GM23338 (cell line): ENCODE measurements around the gene RIMKLB. TPM values are rescaled to one million over a fixed set of nuclear protein-coding genes. Genes with fewer than 3 reads are reported as not detected.

Experiments
- ATAC-seq: fragments of 200-7000 bp; cut with Tn5 transposase; 3 replicates; pipeline ENCODE4 v1.9.1; 2020
- DNase-seq: peaks from one replicate; pipeline ENCODE4 v3.0.0-alpha.2; 2015; ENCODE audit warnings: low spot score
- H2AFZ ChIP-seq: fragments of 200-600 bp; sonication (generic); 2 replicates; pipeline ENCODE4 v1.8.0; 2016; ENCODE audit warnings: antibody characterized with exemption, mild to moderate bottlenecking, moderate library complexity
- H3F3A ChIP-seq: fragments of 200-600 bp; sonication (generic); replicated peaks from 2 replicates; pipeline ENCODE4 v1.8.0; 2017; ENCODE audit warnings: antibody characterized with exemption, mixed run types, low read depth
- H3K27ac ChIP-seq: fragments of 200-600 bp; sonication (generic); 2 replicates; pipeline ENCODE4 v1.6.1; 2016; ENCODE audit warnings: low read depth
- H3K27me3 ChIP-seq: fragments of 200-600 bp; sonication (generic); 2 replicates; pipeline ENCODE4 v1.8.0; 2016; ENCODE audit warnings: mild to moderate bottlenecking, mixed run types, moderate library complexity; ENCODE audit not compliant: insufficient read depth
- H3K36me3 ChIP-seq: fragments of 200-600 bp; sonication (generic); 2 replicates; pipeline ENCODE4 v1.8.0; 2016; ENCODE audit warnings: mild to moderate bottlenecking; ENCODE audit not compliant: insufficient read depth
- H3K4me1 ChIP-seq: fragments of 200-600 bp; sonication (generic); 2 replicates; pipeline ENCODE4 v1.8.0; 2016; ENCODE audit warnings: mild to moderate bottlenecking, moderate library complexity; ENCODE audit not compliant: insufficient read depth
- H3K4me2 ChIP-seq: fragments of 200-600 bp; sonication (generic); 2 replicates; pipeline ENCODE4 v1.7.1; 2017; ENCODE audit warnings: mixed run types
- H3K4me3 ChIP-seq: fragments of 200-600 bp; sonication (generic); 2 replicates; pipeline ENCODE4 v1.6.1; 2016; ENCODE audit warnings: mixed run types
- H3K79me2 ChIP-seq: fragments of 200-600 bp; sonication (generic); replicated peaks from 2 replicates; pipeline ENCODE4 v1.8.0; 2017; ENCODE audit warnings: mild to moderate bottlenecking; ENCODE audit not compliant: insufficient read depth
- H3K9me2 ChIP-seq: fragments of 200-600 bp; sonication (generic); 2 replicates; pipeline ENCODE4 v1.8.0; 2017; ENCODE audit not compliant: insufficient read depth
- H4K20me1 ChIP-seq: fragments of 200-600 bp; sonication (generic); replicated peaks from 2 replicates; pipeline ENCODE4 v1.8.0; 2017; ENCODE audit warnings: mild to moderate bottlenecking; ENCODE audit not compliant: insufficient read depth
- H3K27ac Mint-ChIP-seq: 2 replicates; pipeline ENCODE4 v1.8.0; 2020; ENCODE audit warnings: inconsistent platforms, mild to moderate bottlenecking, moderate library complexity, mixed read lengths
- H3K27me3 Mint-ChIP-seq: 3 replicates; pipeline ENCODE4 v1.8.0; 2022; ENCODE audit warnings: low read depth, mild to moderate bottlenecking, moderate library complexity, mixed read lengths, inconsistent platforms; ENCODE audit not compliant: insufficient read depth, poor library complexity
- H3K36me3 Mint-ChIP-seq: 3 replicates; pipeline ENCODE4 v1.8.0; 2021; ENCODE audit warnings: low read depth, mild to moderate bottlenecking, inconsistent platforms, moderate library complexity, mixed read lengths
- H3K4me1 Mint-ChIP-seq: 3 replicates; pipeline ENCODE4 v1.8.0; 2020; ENCODE audit warnings: mild to moderate bottlenecking, inconsistent platforms, mixed read lengths
- H3K4me3 Mint-ChIP-seq: 3 replicates; pipeline ENCODE4 v1.8.0; 2021; ENCODE audit warnings: moderate library complexity, mild to moderate bottlenecking, inconsistent platforms, mixed read lengths
- H3K9me3 Mint-ChIP-seq: 3 replicates; pipeline ENCODE4 v1.8.0; 2020; ENCODE audit warnings: moderate library complexity, mild to moderate bottlenecking, inconsistent platforms, mixed read lengths
- CREB1 ChIP-seq: fragments of 250-450 bp; sonication (Bioruptor Pico); IDR thresholded peaks from 2 replicates; pipeline ENCODE4 v1.5.0; 2020; ENCODE audit warnings: low read depth, mild to moderate bottlenecking, moderate library complexity
- ETS1 ChIP-seq: IDR thresholded peaks from 2 replicates; pipeline ENCODE4 v1.6.1; 2016; ENCODE audit warnings: antibody characterized with exemption
- EZH2 ChIP-seq: fragments of 200-600 bp; sonication (generic); IDR thresholded peaks from one replicate; pipeline ENCODE4 v1.8.0; 2017; ENCODE audit warnings: antibody characterized with exemption, mild to moderate bottlenecking, low read depth; ENCODE audit not compliant: unreplicated experiment
- EZH2phosphoT487 ChIP-seq: fragments of 200-600 bp; sonication (generic); IDR thresholded peaks from one replicate; pipeline ENCODE4 v1.8.1; 2018; ENCODE audit warnings: antibody characterized with exemption; ENCODE audit not compliant: unreplicated experiment
- JUNB ChIP-seq: IDR thresholded peaks from one replicate; pipeline ENCODE4 v1.6.1; 2016; ENCODE audit warnings: antibody characterized with exemption; ENCODE audit not compliant: unreplicated experiment
- NANOG ChIP-seq: IDR thresholded peaks from 2 replicates; pipeline ENCODE4 v1.6.1; 2016; ENCODE audit warnings: antibody characterized with exemption, borderline replicate concordance
- POLR2AphosphoS5 ChIP-seq: IDR thresholded peaks from 2 replicates; pipeline ENCODE4 v1.6.1; 2016; ENCODE audit warnings: antibody characterized with exemption, low read depth
- STAT1 ChIP-seq: IDR thresholded peaks from one replicate; pipeline ENCODE4 v1.6.1; 2016; ENCODE audit warnings: antibody characterized with exemption; ENCODE audit not compliant: unreplicated experiment
- ZNF114 ChIP-seq: fragments of 250-450 bp; sonication (Bioruptor Pico); IDR thresholded peaks from 2 replicates; pipeline ENCODE4 v1.5.0; 2020; ENCODE audit warnings: mild to moderate bottlenecking, moderate library complexity
- ZNF331 ChIP-seq: fragments of 250-450 bp; sonication (Bioruptor Pico); IDR thresholded peaks from 2 replicates; pipeline ENCODE4 v1.5.0; 2020; ENCODE audit warnings: low read depth, mild to moderate bottlenecking, moderate library complexity
- polyA plus RNA-seq: library from polyadenylated mRNA; unstranded; fragments of >200 nt; fragmentation: Nextera tagmentation; extraction: Ambion mirVana; gene quantifications from 2 replicates; pipeline ENCODE4 v1.2.1, GENCODE V29; 2016
- total RNA-seq: library from RNA; depleted of rRNA; stranded (reverse); fragments of >200 nt; shearing (Covaris generic); gene quantifications from 2 replicates; pipeline ENCODE4 v1.2.3, GENCODE V29; 2014
- TF ChIP-seq, protein P1 (sequence below), 2 experiments: fragments of 200-600 bp in 1 of 2; sonication (generic) in 1 of 2; conservative IDR thresholded peaks; 2 replicates each; pipeline versions ENCODE4 v1.5.1 to v1.6.1; 2016 to 2017; ENCODE audit warnings: antibody characterized with exemption in 2 of 2, low read depth in 2 of 2, mild to moderate bottlenecking in 2 of 2, moderate library complexity in 1 of 2
- TF ChIP-seq, protein P2 (sequence below): fragments of 250-450 bp; sonication (Bioruptor Pico); IDR thresholded peaks from 2 replicates; pipeline ENCODE4 v1.5.0; 2020; ENCODE audit warnings: mild to moderate bottlenecking, moderate library complexity

RIMKLB gene
- total and polyA plus RNA-seq, 2 experiments from 2014 or later, result 87.0 to 104 TPM

- H3K4me1 Mint-ChIP-seq, result peaks cover 50% of the 10 kb centered on the region
- peak; percentile 84 for ATAC-seq
- H2AFZ ChIP-seq, result no peak overlapping the region
Observed at GRCh38 chr12:8692573-8692972, 5.2 kb upstream of the RIMKLB start.

GRCh38 chr12:8695116-8695515, 2.7 kb upstream of the RIMKLB start:
- Histone ChIP-seq H3K27ac (no peak overlapping the region), H3K36me3 (no peaks in the 10 kb centered on the region), H4K20me1 (peaks cover 14% of the 10 kb centered on the region), H3K9me2 (no peaks in the 10 kb centered on the region), H3K79me2 (peaks cover 17% of the 10 kb centered on the region), H3K27me3 (no peaks in the 10 kb centered on the region), H2AFZ (no peak overlapping the region), H3K4me2 (no peak overlapping the region), H3F3A (no peaks in the 10 kb centered on the region), H3K4me1 (peaks cover 46% of the 10 kb centered on the region), H3K4me3 (no peak overlapping the region)
- no peak overlapping the region for H3K4me3 Mint-ChIP-seq
- H3K27me3 Mint-ChIP-seq, result peaks cover 11% of the 10 kb centered on the region
- peaks cover 3% of the 10 kb centered on the region; the same call in 2 of the 3 replicates for H3K36me3 Mint-ChIP-seq
- ATAC-seq (no peak), DNase-seq (no peak)
- H3K9me3 Mint-ChIP-seq, result no peaks in the 10 kb centered on the region
- H3K4me1 Mint-ChIP-seq, result peaks cover 47% of the 10 kb centered on the region
- H3K27ac Mint-ChIP-seq, result no peak overlapping the region
- TF ChIP-seq EZH2, result no peak
- TF ChIP-seq ZNF114, result no peak
- TF ChIP-seq, protein P1, sequence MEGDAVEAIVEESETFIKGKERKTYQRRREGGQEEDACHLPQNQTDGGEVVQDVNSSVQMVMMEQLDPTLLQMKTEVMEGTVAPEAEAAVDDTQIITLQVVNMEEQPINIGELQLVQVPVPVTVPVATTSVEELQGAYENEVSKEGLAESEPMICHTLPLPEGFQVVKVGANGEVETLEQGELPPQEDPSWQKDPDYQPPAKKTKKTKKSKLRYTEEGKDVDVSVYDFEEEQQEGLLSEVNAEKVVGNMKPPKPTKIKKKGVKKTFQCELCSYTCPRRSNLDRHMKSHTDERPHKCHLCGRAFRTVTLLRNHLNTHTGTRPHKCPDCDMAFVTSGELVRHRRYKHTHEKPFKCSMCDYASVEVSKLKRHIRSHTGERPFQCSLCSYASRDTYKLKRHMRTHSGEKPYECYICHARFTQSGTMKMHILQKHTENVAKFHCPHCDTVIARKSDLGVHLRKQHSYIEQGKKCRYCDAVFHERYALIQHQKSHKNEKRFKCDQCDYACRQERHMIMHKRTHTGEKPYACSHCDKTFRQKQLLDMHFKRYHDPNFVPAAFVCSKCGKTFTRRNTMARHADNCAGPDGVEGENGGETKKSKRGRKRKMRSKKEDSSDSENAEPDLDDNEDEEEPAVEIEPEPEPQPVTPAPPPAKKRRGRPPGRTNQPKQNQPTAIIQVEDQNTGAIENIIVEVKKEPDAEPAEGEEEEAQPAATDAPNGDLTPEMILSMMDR (conservative IDR thresholded peaks at IDR 0.05; ENCODE audit: low read depth in 2 of 2), result no peak
- no peak for TF ChIP-seq POLR2AphosphoS5
- no peak for TF ChIP-seq ZNF331
- no peak for TF ChIP-seq STAT1
- TF ChIP-seq NANOG, result no peak
- no peak for TF ChIP-seq EZH2phosphoT487
- no peak for TF ChIP-seq JUNB
- TF ChIP-seq, protein P2, sequence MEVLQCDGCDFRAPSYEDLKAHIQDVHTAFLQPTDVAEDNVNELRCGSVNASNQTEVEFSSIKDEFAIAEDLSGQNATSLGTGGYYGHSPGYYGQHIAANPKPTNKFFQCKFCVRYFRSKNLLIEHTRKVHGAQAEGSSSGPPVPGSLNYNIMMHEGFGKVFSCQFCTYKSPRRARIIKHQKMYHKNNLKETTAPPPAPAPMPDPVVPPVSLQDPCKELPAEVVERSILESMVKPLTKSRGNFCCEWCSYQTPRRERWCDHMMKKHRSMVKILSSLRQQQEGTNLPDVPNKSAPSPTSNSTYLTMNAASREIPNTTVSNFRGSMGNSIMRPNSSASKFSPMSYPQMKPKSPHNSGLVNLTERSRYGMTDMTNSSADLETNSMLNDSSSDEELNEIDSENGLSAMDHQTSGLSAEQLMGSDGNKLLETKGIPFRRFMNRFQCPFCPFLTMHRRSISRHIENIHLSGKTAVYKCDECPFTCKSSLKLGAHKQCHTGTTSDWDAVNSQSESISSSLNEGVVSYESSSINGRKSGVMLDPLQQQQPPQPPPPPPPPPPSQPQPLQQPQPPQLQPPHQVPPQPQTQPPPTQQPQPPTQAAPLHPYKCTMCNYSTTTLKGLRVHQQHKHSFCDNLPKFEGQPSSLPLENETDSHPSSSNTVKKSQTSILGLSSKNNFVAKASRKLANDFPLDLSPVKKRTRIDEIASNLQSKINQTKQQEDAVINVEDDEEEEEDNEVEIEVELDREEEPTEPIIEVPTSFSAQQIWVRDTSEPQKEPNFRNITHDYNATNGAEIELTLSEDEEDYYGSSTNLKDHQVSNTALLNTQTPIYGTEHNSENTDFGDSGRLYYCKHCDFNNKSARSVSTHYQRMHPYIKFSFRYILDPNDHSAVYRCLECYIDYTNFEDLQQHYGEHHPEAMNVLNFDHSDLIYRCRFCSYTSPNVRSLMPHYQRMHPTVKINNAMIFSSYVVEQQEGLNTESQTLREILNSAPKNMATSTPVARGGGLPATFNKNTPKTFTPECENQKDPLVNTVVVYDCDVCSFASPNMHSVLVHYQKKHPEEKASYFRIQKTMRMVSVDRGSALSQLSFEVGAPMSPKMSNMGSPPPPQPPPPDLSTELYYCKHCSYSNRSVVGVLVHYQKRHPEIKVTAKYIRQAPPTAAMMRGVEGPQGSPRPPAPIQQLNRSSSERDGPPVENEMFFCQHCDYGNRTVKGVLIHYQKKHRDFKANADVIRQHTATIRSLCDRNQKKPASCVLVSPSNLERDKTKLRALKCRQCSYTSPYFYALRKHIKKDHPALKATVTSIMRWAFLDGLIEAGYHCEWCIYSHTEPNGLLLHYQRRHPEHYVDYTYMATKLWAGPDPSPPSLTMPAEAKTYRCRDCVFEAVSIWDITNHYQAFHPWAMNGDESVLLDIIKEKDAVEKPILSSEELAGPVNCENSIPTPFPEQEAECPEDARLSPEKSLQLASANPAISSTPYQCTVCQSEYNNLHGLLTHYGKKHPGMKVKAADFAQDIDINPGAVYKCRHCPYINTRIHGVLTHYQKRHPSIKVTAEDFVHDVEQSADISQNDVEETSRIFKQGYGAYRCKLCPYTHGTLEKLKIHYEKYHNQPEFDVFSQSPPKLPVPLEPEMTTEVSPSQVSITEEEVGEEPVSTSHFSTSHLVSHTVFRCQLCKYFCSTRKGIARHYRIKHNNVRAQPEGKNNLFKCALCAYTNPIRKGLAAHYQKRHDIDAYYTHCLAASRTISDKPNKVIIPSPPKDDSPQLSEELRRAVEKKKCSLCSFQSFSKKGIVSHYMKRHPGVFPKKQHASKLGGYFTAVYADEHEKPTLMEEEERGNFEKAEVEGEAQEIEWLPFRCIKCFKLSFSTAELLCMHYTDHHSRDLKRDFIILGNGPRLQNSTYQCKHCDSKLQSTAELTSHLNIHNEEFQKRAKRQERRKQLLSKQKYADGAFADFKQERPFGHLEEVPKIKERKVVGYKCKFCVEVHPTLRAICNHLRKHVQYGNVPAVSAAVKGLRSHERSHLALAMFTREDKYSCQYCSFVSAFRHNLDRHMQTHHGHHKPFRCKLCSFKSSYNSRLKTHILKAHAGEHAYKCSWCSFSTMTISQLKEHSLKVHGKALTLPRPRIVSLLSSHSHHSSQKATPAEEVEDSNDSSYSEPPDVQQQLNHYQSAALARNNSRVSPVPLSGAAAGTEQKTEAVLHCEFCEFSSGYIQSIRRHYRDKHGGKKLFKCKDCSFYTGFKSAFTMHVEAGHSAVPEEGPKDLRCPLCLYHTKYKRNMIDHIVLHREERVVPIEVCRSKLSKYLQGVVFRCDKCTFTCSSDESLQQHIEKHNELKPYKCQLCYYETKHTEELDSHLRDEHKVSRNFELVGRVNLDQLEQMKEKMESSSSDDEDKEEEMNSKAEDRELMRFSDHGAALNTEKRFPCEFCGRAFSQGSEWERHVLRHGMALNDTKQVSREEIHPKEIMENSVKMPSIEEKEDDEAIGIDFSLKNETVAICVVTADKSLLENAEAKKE (CRISPR knock-in tag), result no peak
- TF ChIP-seq ETS1, result no peak
- TF ChIP-seq CREB1 (CRISPR knock-in tag), result no peak

More at GRCh38 chr12:8692573-8692972, 5.2 kb upstream of the RIMKLB start:
- Histone ChIP-seq H3K36me3 (no peaks in the 10 kb centered on the region), H3K79me2 (peaks cover 3% of the 10 kb centered on the region; the same call in 1 of the 2 replicates), H3K4me3 (no peak overlapping the region), H3F3A (no peaks in the 10 kb centered on the region), H3K4me1 (peaks cover 47% of the 10 kb centered on the region), H3K27me3 (no peaks in the 10 kb centered on the region), H3K27ac (peak overlapping the region; percentile 87), H3K9me2 (no peaks in the 10 kb centered on the region), H3K4me2 (peak overlapping the region; percentile 2; the same call in 1 of the 2 replicates), H4K20me1 (no peaks in the 10 kb centered on the region)
- Mint-ChIP-seq H3K27ac (peak overlapping the region; percentile 95), H3K4me3 (peak overlapping the region; percentile 46; the same call in 2 of the 3 replicates), H3K36me3 (no peaks in the 10 kb centered on the region; the same call in 2 of the 3 replicates), H3K9me3 (no peaks in the 10 kb centered on the region), H3K27me3 (peaks cover 7% of the 10 kb centered on the region)
- DNase-seq, result peak; percentile 92
- TF ChIP-seq JUNB (no peak), EZH2phosphoT487 (no peak), POLR2AphosphoS5 (0 out of 2 replicates have a peak, but pooled peaks have one; percentile 14), NANOG (no peak)
